ENCODE measurements around the gene ANKRD18B. TPM values are rescaled to one million over a fixed set of nuclear protein-coding genes. Genes with fewer than 3 reads are reported as not detected.
"Not testable (repeated sequence)": the region's sequence is repeated elsewhere in the genome, so short reads cannot be mapped to it uniquely, and the experiment has no call there.

Gene ANKRD18B
- 5.2 and 17.2 TPM in 2 replicates for total RNA-seq (2011; cell fraction: chromatin; rRNA removed; ENCODE audit: low replicate concordance)
- 3.7 and 7.9 TPM in 2 replicates for total RNA-seq (2011; cell fraction: nucleolus; rRNA removed)
- total RNA-seq (2011; cell fraction: nucleoplasm; rRNA removed): 8.0 and 8.8 TPM in 2 replicates
- total RNA-seq (2014; rRNA removed) (1.1 and 1.3 TPM in 2 replicates), total RNA-seq (2014; rRNA removed; fragmentation: Illumina TruSeq; extraction: Trizol) (1.9 and 2.7 TPM in 2 replicates), total RNA-seq (2015; rRNA removed; fragmentation: Illumina TruSeq; extraction: Trizol) (1.7 and 2.0 TPM in 2 replicates), total RNA-seq (2021) (1.9 and 3.3 TPM in 2 replicates), polyA plus RNA-seq (2011; rRNA removed) (1.6 and 1.8 TPM in 2 replicates), polyA plus RNA-seq (2014; fragmentation: Illumina TruSeq; extraction: Trizol) (3.3 and 12.6 TPM in 2 replicates), polyA plus RNA-seq (2014; fragmentation: Nextera tagmentation; extraction: Ambion mirVana) (1 to 10 TPM in 1 of 2 experiments, under 1 TPM in 1; 0.43 to 1.4 TPM), polyA plus RNA-seq (2014; rRNA removed) (0.77 and 1.1 TPM in 2 replicates), polyA minus RNA-seq (2011; rRNA and poly(A)+ RNA removed) (3.9 and 4.3 TPM in 2 replicates), Bru-seq, nascent RNA (percentile 48 among the genes with signal in this experiment), BruChase-seq, experiment 1, labeled RNA remaining after a 2-hour chase (percentile 51 among the genes with signal in this experiment), BruChase-seq, experiment 2, labeled RNA remaining after a 6-hour chase (percentile 53 among the genes with signal in this experiment)
- polyA plus RNA-seq (2011; cell fraction: cytosol; rRNA removed): 0.46 and 0.54 TPM in 2 replicates
- polyA plus RNA-seq (2011; cell fraction: nucleus; rRNA removed): 1.5 and 1.7 TPM in 2 replicates
- 1.4 and 2.6 TPM in 2 replicates for polyA plus RNA-seq (2012)
- 4.2 TPM in 1 of 2 replicates, not detected in the other for polyA minus RNA-seq (2011; cell fraction: cytosol; rRNA and poly(A)+ RNA removed)
- polyA minus RNA-seq (2011; cell fraction: nucleus; rRNA and poly(A)+ RNA removed): 3.9 and 6.1 TPM in 2 replicates
- long read RNA-seq, experiment 1, partial matches to known transcripts: 0 of 3 reads
- long read RNA-seq, experiment 1, other reads (novel, unspliced or antisense): 3 of 3 reads
- long read RNA-seq, experiment 2, partial matches to known transcripts: 0 of 1 reads
- long read RNA-seq, experiment 2, other reads (novel, unspliced or antisense): 1 of 1 reads
- long read RNA-seq, experiment 3: 0 reads

DNA sequence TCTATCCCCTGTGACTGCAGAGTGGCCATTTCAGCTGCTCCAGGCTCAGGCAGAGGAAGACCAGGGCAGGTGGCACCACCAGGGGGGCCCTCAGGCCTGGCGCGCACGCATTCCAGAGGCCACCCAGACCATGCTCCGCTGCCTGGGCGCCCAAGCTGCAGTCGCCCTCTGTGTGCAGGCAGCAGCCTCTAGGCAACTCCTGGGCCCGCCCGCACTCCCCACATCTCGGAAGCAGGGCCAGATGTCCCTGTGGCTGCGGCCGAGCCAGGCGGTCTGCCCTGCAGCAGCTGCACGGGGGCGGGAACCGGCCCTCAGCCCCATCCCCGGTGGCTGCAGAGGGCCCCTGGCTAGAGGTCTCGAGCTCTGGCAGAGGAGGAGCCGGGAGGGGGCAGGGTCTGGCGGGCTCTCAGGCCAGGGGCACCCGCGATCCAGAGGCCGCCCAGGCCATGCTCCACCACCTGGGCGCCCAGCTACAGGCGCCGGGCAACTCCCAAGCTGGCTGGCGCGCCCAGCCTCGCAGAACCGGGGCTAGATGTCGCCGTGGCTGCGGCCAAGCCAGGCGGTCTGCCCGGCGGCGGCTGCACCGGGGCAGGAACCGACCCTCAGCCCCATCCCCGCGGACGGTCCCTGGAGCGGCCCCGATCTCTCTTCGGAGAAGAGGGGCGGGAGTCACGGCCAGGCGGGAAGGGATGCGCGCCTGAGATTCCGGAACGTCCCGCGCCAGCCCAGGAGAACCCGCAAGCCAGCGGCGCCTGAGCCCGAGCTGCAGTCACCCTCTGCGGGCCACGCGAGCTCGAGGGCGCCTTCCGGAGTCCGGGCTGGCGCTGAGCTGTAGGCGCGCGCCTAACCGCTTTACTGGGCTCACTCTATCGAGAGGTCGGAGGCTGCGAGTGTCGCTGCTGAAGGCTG is at the start of gene ANKRD18B:
Gene ANKRD18B (plus strand): TSS at position 855 of the 909 bp plus-strand sequence. CDS start 239 bp downstream, outside the sequence.
- DNase-seq (ENCODE audit: extremely low read depth in 1 of 4, low spot score in 3 of 4) (peak; percentile 6 to 51 (median 20)), ATAC-seq (peak; percentile 97)
- Histone ChIP-seq H3K4me1 (replicated peaks in 1 of 2; ENCODE audit: control insufficient read depth in 2 of 2, insufficient read depth in 2 of 2, low read length in 2 of 2) (peaks cover 0 to 15% of the 10 kb centered on the region in 2 experiments; a peak in 2 of 5 replicates), H3K9ac (ENCODE audit: insufficient read depth in 1 of 2, low read depth in 2 of 2, low read length in 2 of 2) (peak within 1 kb of the TSS; percentile 68 to 92), H3K4me3 (peak within 1 kb of the TSS; percentile 51), H2AFZ (ENCODE audit: low read depth, low read length) (peak within 1 kb of the TSS; percentile 70), H3K4me2 (ENCODE audit: insufficient read depth, low read length) (peak within 1 kb of the TSS; percentile 52), H3K27ac (ENCODE audit: extremely low read depth, low read depth, low read length) (peak within 1 kb of the TSS; percentile 53)
- 31% methylated on average over 17 of the region's 73 CpGs for WGBS (ENCODE audit: insufficient coverage, low coverage, missing lambda C conversion rate)
- intact Hi-C loops (cut with micrococcal nuclease); CTCF ChIA-PET (ENCODE audit: low intra/inter-chr PET ratio); BruUV-seq (replicated peaks); H3K79me2 ChIP-seq (ENCODE audit: control insufficient read depth, insufficient read depth, low read length); FAIRE-seq; H3K27me3 ChIP-seq (ENCODE audit: control insufficient read depth in 2 of 2, insufficient read depth in 2 of 2, low read length in 2 of 2); H4K20me1 ChIP-seq (replicated peaks; ENCODE audit: control insufficient read depth, insufficient read depth, low read length); H3K9me1 ChIP-seq (ENCODE audit: control insufficient read depth, insufficient read depth, low read length); in situ Hi-C loops (cut with MboI); H3K9me3 ChIP-seq (replicated peaks; ENCODE audit: control insufficient read depth, insufficient read depth, low read depth, low read length); H3K36me3 ChIP-seq (ENCODE audit: control insufficient read depth, insufficient read depth, low read length); TF ChIP-seq MYC (CRISPR knock-in tag; IDR thresholded peaks at IDR 0.05; ENCODE audit: borderline replicate concordance, low read depth): not testable (repeated sequence)
- POLR2A ChIA-PET: interaction anchor here (1.6 to 1.8 kb wide), 2 partner anchors 13 to 50 kb away, joined by 7 to 8 read pairs; partner anchors contain the start of gene NOL6
- TF ChIP-seq UBTF (IDR thresholded peaks at IDR 0.05; ENCODE audit: borderline replicate concordance in 1 of 2, low read depth in 2 of 2, low read length in 2 of 2) (peak; percentile 74 to 91), RBBP5 (IDR thresholded peaks at IDR 0.05; ENCODE audit: borderline replicate concordance, insufficient read depth, low read length, poor library complexity, severe bottlenecking) (peak; percentile 20), ZFX (CRISPR knock-in tag; IDR thresholded peaks at IDR 0.05) (peak; percentile 37), MYC (IDR thresholded peaks at IDR 0.05; ENCODE audit: low read depth, low read length) (0 out of 2 replicates have a peak, but pooled peaks have one; percentile 30), CXXC5 (CRISPR knock-in tag; IDR thresholded peaks at IDR 0.05) (peak; percentile 29; the same call in 1 of the 2 replicates), POLR2G (IDR thresholded peaks at IDR 0.05; ENCODE audit: low read depth, low read length) (peak; percentile 82), TAF1 (IDR thresholded peaks at IDR 0.05; ENCODE audit: control insufficient read depth, extremely low read depth, insufficient read depth, low read length, severe bottlenecking) (peak; percentile 43), SUPT5H (IDR thresholded peaks at IDR 0.05) (0 out of 2 replicates have a peak, but pooled peaks have one; percentile 19), ETV1 (tag; conservative IDR thresholded peaks at IDR 0.05; ENCODE audit: low read depth) (peak; percentile 21; the same call in 1 of the 2 replicates)
- TF ChIP-seq, protein P1, sequence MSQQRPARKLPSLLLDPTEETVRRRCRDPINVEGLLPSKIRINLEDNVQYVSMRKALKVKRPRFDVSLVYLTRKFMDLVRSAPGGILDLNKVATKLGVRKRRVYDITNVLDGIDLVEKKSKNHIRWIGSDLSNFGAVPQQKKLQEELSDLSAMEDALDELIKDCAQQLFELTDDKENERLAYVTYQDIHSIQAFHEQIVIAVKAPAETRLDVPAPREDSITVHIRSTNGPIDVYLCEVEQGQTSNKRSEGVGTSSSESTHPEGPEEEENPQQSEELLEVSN (IDR thresholded peaks at IDR 0.05; ENCODE audit: borderline replicate concordance in 1 of 2, extremely low read depth in 1 of 2, insufficient read depth in 1 of 2, insufficient read length in 1 of 2, low read depth in 1 of 2, low read length in 1 of 2, poor library complexity in 1 of 2, severe bottlenecking in 1 of 2): peak in 1 of 2 experiments; percentile 53
